ENCODE measurements around the gene ITGAE. TPM values are rescaled to one million over a fixed set of nuclear protein-coding genes. Genes with fewer than 3 reads are reported as not detected.
"Not testable (repeated sequence)": the region's sequence is repeated elsewhere in the genome, so short reads cannot be mapped to it uniquely, and the experiment has no call there.

ITGAE gene
- total and polyA plus RNA-seq, 2 experiments from 2014 or later = 23.3 to 80.3 TPM

DNA sequence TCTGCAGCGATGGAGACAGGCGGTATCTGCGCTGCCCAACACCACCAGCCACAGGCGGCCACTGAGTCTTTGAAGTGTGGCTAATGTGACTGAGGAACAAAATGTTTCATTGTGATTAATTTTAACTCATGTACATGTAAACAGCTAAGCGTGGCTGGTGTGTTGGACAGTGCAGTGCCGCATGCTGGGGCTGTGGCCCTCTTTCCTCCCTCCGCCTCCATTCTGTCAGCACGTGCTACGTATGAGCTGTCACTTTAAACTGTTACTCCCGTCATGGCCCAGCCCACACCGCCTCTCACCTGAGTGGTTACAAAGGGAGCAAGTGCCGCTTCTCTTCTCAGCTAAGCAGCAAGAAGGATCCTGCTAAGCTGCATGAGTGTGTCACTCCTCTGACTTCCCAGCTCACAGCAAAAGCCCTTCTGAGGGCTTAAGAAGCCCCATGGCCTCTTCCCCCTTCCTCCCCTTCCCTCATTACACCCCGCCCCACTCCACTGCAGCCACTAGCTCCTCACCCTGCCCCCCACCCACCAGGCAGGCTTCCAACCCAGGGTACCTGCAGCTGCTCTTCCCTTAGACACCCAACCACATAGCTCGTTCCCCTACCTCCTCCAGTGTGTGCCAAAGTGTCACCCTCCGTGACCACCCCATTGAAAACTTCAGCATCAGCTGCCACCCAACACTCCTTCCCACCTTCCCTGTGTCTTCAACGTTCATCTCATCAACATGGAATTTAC is 62.3 kb downstream of the ITGAE start:
- Histone ChIP-seq H3K9me3 (ENCODE audit: low read depth) (no peaks in the 10 kb centered on the region), H4K20me1 (ENCODE audit: insufficient read depth) (no peaks in the 10 kb centered on the region), H3K79me2 (ENCODE audit: insufficient read depth) (no peaks in the 10 kb centered on the region), H3K36me3 (ENCODE audit: low read depth) (no peaks in the 10 kb centered on the region), H3K9ac (no peak overlapping the region), H3K27me3 (replicated peaks; ENCODE audit: insufficient read depth) (no peaks in the 10 kb centered on the region), H3F3A (ENCODE audit: insufficient read depth) (no peaks in the 10 kb centered on the region), H3K4me2 (ENCODE audit: unreplicated experiment) (peak overlapping the region; percentile 71), H3K4me1 (ENCODE audit: insufficient read depth) (no peaks in the 10 kb centered on the region), H3K4me3 (peak overlapping the region; percentile 44; the same call in 1 of the 2 replicates), H2AFZ (peak overlapping the region; percentile 48), H3K27ac (no peak overlapping the region), H3K9me2 (ENCODE audit: insufficient read depth) (no peaks in the 10 kb centered on the region)
- no peak for TF ChIP-seq EZH2 (IDR thresholded peaks at IDR 0.05; ENCODE audit: insufficient read depth, poor library complexity, severe bottlenecking)
- TF ChIP-seq EZH2phosphoT487 (IDR thresholded peaks at IDR 0.05; ENCODE audit: insufficient read depth, low read depth) = no peak
- 39 to 43% methylated on average over 15 to 16 of the region's 16 CpGs for WGBS, 2 experiments (ENCODE audit: low coverage in 1 of 2, low lambda C conversion rate in 2 of 2, missing lambda C conversion rate in 2 of 2)
- in situ Hi-C loops (cut with MboI) = no loop called here
- peak; percentile 31 for DNase-seq

GRCh38 chr17:3735515-3735914 is 65.5 kb downstream of the ITGAE start:
- no peak overlapping the region for H2AFZ ChIP-seq
- no peak overlapping the region for H3K4me3 ChIP-seq
- peaks cover 2% of the 10 kb centered on the region; the same call in 1 of the 2 replicates for H3F3A ChIP-seq (ENCODE audit: insufficient read depth)
- no peak for DNase-seq
- in situ Hi-C loops (cut with MboI) = no loop called here
- H3K4me2 ChIP-seq (ENCODE audit: unreplicated experiment) = no peak overlapping the region
- H4K20me1 ChIP-seq (ENCODE audit: insufficient read depth) = no peaks in the 10 kb centered on the region
- no peak overlapping the region for H3K27ac ChIP-seq
- no peaks in the 10 kb centered on the region for H3K9me3 ChIP-seq (ENCODE audit: low read depth)
- TF ChIP-seq EZH2phosphoT487 (IDR thresholded peaks at IDR 0.05; ENCODE audit: insufficient read depth, low read depth) = no peak
- no peak for TF ChIP-seq EZH2 (IDR thresholded peaks at IDR 0.05; ENCODE audit: insufficient read depth, poor library complexity, severe bottlenecking)
- no peak overlapping the region for H3K9ac ChIP-seq
- WGBS, 2 experiments (ENCODE audit: low coverage in 1 of 2, low lambda C conversion rate in 2 of 2, missing lambda C conversion rate in 2 of 2) = 57 to 68% methylated on average over 8 of the region's 8 CpGs
- no peaks in the 10 kb centered on the region for H3K9me2 ChIP-seq (ENCODE audit: insufficient read depth)
- no peaks in the 10 kb centered on the region for H3K27me3 ChIP-seq (replicated peaks; ENCODE audit: insufficient read depth)
- H3K36me3 ChIP-seq (ENCODE audit: low read depth) = no peaks in the 10 kb centered on the region
- H3K4me1 ChIP-seq (ENCODE audit: insufficient read depth) = no peaks in the 10 kb centered on the region
- H3K79me2 ChIP-seq (ENCODE audit: insufficient read depth) = no peaks in the 10 kb centered on the region

- H3K4me3 ChIP-seq; in situ Hi-C loops (cut with MboI); H3F3A ChIP-seq (ENCODE audit: insufficient read depth); H3K4me2 ChIP-seq (ENCODE audit: unreplicated experiment); H3K79me2 ChIP-seq (ENCODE audit: insufficient read depth); H3K9ac ChIP-seq; H3K4me1 ChIP-seq (ENCODE audit: insufficient read depth); H4K20me1 ChIP-seq (ENCODE audit: insufficient read depth); H3K27ac ChIP-seq; H2AFZ ChIP-seq; DNase-seq; H3K9me2 ChIP-seq (ENCODE audit: insufficient read depth); H3K9me3 ChIP-seq (ENCODE audit: low read depth); H3K36me3 ChIP-seq (ENCODE audit: low read depth); H3K27me3 ChIP-seq (replicated peaks; ENCODE audit: insufficient read depth): not testable (repeated sequence)
- WGBS, 2 experiments (ENCODE audit: low coverage in 1 of 2, low lambda C conversion rate in 2 of 2, missing lambda C conversion rate in 2 of 2) = 92 to 95% methylated on average over 10 of the region's 10 CpGs
Observed at GRCh38 chr17:3734911-3735276, 66.1 kb downstream of the ITGAE start.

DNA sequence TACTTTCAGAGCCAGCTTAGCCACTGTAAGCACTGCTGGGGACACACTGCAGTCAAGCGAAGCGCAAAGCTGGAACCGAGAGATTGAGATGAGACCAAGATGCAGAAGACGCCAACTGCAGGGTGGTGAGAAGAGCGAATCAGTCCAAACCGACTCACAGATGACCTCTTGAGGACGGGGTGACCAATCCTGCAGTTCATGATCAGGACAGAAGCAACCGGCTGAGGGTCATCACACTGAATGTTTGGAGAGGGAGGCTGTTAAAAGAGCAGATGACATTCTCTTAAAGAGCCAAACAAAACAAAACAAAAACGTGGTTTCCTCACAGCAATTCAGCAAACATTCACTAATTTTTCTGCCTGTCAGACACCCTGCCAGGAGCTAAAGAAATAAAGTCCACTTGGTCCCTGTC is 68.8 kb downstream of the ITGAE start:
- WGBS, 2 experiments (ENCODE audit: low coverage in 1 of 2, low lambda C conversion rate in 2 of 2, missing lambda C conversion rate in 2 of 2) = 56% methylated on average over 9 of the region's 9 CpGs
- no peak for DNase-seq
- Histone ChIP-seq H2AFZ (no peak overlapping the region), H3K27me3 (replicated peaks; ENCODE audit: insufficient read depth) (no peaks in the 10 kb centered on the region), H3K79me2 (ENCODE audit: insufficient read depth) (0 out of 2 replicates have a peak, but pooled peaks cover 5% of the 10 kb centered on the region), H3K9me3 (ENCODE audit: low read depth) (no peaks in the 10 kb centered on the region), H3K27ac (no peak overlapping the region), H4K20me1 (ENCODE audit: insufficient read depth) (no peaks in the 10 kb centered on the region), H3K4me3 (no peak overlapping the region), H3F3A (ENCODE audit: insufficient read depth) (peaks cover 4% of the 10 kb centered on the region; the same call in 1 of the 2 replicates), H3K4me1 (ENCODE audit: insufficient read depth) (no peaks in the 10 kb centered on the region), H3K36me3 (ENCODE audit: low read depth) (no peaks in the 10 kb centered on the region), H3K9me2 (ENCODE audit: insufficient read depth) (no peaks in the 10 kb centered on the region), H3K4me2 (ENCODE audit: unreplicated experiment) (no peak overlapping the region), H3K9ac (no peak overlapping the region)
- TF ChIP-seq EZH2 (IDR thresholded peaks at IDR 0.05; ENCODE audit: insufficient read depth, poor library complexity, severe bottlenecking) = no peak
- in situ Hi-C loops (cut with MboI) = no loop called here
